ENCODE results near the gene PSD4. TPM values are rescaled to one million over a fixed set of nuclear protein-coding genes. Genes with fewer than 3 reads are reported as not detected.

The PSD4 gene
- total and polyA plus RNA-seq, 10 of the 15 experiments (the other 5 are each of a cell fraction or from before 2014, with no cell fraction given) = 0.68 to 114 (median 35.1) TPM

DNA sequence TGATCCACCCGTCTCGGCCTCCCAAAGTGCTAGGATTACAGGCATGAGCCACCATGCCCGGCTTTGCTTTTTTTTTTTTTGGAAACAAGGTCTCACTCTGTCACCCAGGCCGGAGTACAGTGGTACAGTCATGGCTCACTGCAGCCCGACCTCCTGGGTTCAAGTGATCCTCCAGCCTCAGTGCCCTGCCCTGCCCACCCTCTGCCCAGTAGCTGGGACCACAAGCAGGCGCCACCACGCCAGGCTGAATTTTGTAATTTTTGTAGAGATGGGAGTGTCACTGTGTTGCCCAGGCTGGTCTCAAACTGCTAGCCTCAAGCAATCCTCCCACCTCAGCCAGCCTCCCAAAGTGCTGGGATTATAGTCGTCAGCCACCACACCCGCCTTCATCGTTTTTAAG lies 11.6 kb upstream of the PSD4 start:
- no peak for FAIRE-seq
- no peak for TF ChIP-seq POU2F2 (IDR thresholded peaks at IDR 0.05; ENCODE audit: borderline replicate concordance, low read depth, low read length)
- SMC1A ChIA-PET (ENCODE audit: uncharacterized antibody, unreplicated experiment) = interaction anchor here (1.2 kb wide), 1 partner anchor 24 kb away, joined by 6 read pairs; no protein-coding TSS in a partner anchor
- Histone ChIP-seq H3K4me3 (no peak overlapping the region), H3K9me3 (replicated peaks; ENCODE audit: control insufficient read depth, insufficient read depth, low read length) (no peaks in the 10 kb centered on the region), H3K79me2 (ENCODE audit: control insufficient read depth, insufficient read depth, low read length) (no peaks in the 10 kb centered on the region), H3K9ac (ENCODE audit: control insufficient read depth, insufficient read depth, low read length) (no peak overlapping the region), H4K20me1 (ENCODE audit: control insufficient read depth, insufficient read depth) (no peaks in the 10 kb centered on the region), H3K27ac (ENCODE audit: control insufficient read depth, insufficient read depth) (no peak overlapping the region), H2AFZ (ENCODE audit: control insufficient read depth, low read depth, low read length) (no peak overlapping the region), H3K4me1 (ENCODE audit: control insufficient read depth, insufficient read depth, low read length) (peaks cover 8% of the 10 kb centered on the region), H3K27me3 (replicated peaks in 1 of 2; ENCODE audit: control insufficient read depth in 2 of 2, insufficient read depth in 2 of 2, low read length in 1 of 2) (peaks cover 0 to 3% of the 10 kb centered on the region in 2 experiments; a peak in 1 of 4 replicates), H3K4me2 (ENCODE audit: control insufficient read depth, insufficient read depth) (no peak overlapping the region), H3K36me3 (ENCODE audit: control insufficient read depth in 2 of 2, insufficient read depth in 2 of 2, low read length in 1 of 2) (no peaks in the 10 kb centered on the region)
- intact Hi-C loops (cut with micrococcal nuclease; ENCODE audit: unreplicated experiment) (no loop called here), in situ Hi-C loops (cut with MboI) (no loop called here)
- no TSS peak for BruUV-seq (replicated peaks)
- POLR2A ChIA-PET = no interaction called here
- no peak for ATAC-seq
- RAD21 ChIA-PET (ENCODE audit: unreplicated experiment) = no interaction called here
- WGBS (ENCODE audit: insufficient coverage, insufficient replicate concordance, low lambda C conversion rate, missing lambda C conversion rate) = 74% methylated on average over 8 of the region's 10 CpGs
- CTCF ChIA-PET = interaction anchor here (0.5 to 5.4 kb wide), 5 partner anchors 10 to 213 kb away, joined by 3 to 29 read pairs (median 5); no protein-coding TSS in a partner anchor
- DNase-seq (ENCODE audit: low read depth, low spot score) = no peak

- no TSS peak for BruUV-seq (replicated peaks)
- no peak overlapping the region for H2AFZ ChIP-seq (ENCODE audit: control insufficient read depth, low read depth, low read length)
- no peaks in the 10 kb centered on the region for H3K79me2 ChIP-seq (ENCODE audit: control insufficient read depth, insufficient read depth, low read length)
- ChIA-PET RAD21 (ENCODE audit: unreplicated experiment) (no interaction called here), SMC1A (ENCODE audit: uncharacterized antibody, unreplicated experiment) (interaction anchor here (0.7 to 1.2 kb wide), 3 partner anchors 13 to 27 kb away, joined by 3 to 6 read pairs (median 5); no protein-coding TSS in a partner anchor), POLR2A (no interaction called here), CTCF (interaction anchor here (0.5 to 5.4 kb wide), 7 partner anchors 9 to 227 kb away, joined by 3 to 29 read pairs (median 4); no protein-coding TSS in a partner anchor)
- no peak overlapping the region for H3K27ac ChIP-seq (ENCODE audit: control insufficient read depth, insufficient read depth)
- H3K9ac ChIP-seq (ENCODE audit: control insufficient read depth, insufficient read depth, low read length) = no peak overlapping the region
- no peaks in the 10 kb centered on the region for H3K9me3 ChIP-seq (replicated peaks; ENCODE audit: control insufficient read depth, insufficient read depth, low read length)
- no peaks in the 10 kb centered on the region for H4K20me1 ChIP-seq (ENCODE audit: control insufficient read depth, insufficient read depth)
- in situ Hi-C loops (cut with MboI) (no loop called here), intact Hi-C loops (cut with micrococcal nuclease; ENCODE audit: unreplicated experiment) (no loop called here)
- DNase-seq (ENCODE audit: low read depth, low spot score) (no peak), ATAC-seq (no peak), FAIRE-seq (no peak)
- peaks cover 4% of the 10 kb centered on the region for H3K4me1 ChIP-seq (ENCODE audit: control insufficient read depth, insufficient read depth, low read length)
- no peak overlapping the region for H3K4me3 ChIP-seq
- no peak overlapping the region for H3K4me2 ChIP-seq (ENCODE audit: control insufficient read depth, insufficient read depth)
- TF ChIP-seq CBFB (IDR thresholded peaks at IDR 0.05; ENCODE audit: low read depth) (no peak), CREM (IDR thresholded peaks at IDR 0.05; ENCODE audit: low read depth) (no peak), SMARCA5 (IDR thresholded peaks at IDR 0.05) (no peak), GABPA (IDR thresholded peaks at IDR 0.05; ENCODE audit: low read depth) (no peak)
- H3K36me3 ChIP-seq (ENCODE audit: control insufficient read depth in 2 of 2, insufficient read depth in 2 of 2, low read length in 1 of 2) = no peaks in the 10 kb centered on the region
- H3K27me3 ChIP-seq (replicated peaks in 1 of 2; ENCODE audit: control insufficient read depth in 2 of 2, insufficient read depth in 2 of 2, low read length in 1 of 2) = 0 out of 4 replicates have a peak, but pooled peaks cover 0 to under 1% of the 10 kb centered on the region in 2 experiments
Measured at GRCh38 chr2:113162869-113163268, 10.9 kb upstream of the PSD4 start.

Data from GM12878 (cell line).